Measurements from ENCODE around the gene FITM2.

DNA sequence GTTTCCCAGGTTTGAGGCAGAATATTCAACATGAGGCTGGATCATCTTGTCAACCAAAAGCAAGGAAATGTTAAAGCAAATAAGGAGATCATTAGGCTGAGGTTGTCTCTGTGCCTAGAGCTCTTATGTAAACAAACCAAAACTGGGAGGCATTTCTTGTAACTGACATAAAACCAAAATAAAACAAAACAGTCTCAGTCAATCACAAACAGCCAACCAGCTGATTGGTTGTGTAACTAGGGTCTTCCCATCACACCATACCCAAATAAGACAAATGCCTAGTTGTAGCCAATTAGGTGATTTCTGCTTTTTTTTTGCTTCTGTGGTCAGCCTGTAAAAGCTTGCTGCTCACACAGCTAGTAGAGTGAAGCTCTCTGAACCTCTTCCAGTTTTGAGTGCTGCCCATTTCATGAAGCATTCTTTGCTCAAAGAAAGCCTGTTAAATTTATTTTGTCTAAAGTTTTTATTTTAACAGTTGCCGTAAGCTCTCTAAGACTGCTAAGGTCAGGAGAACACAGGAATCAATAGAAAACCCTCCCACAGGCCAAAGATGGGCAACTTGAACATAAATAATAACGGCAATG is 8.9 kb upstream of the FITM2 start:
- TF ChIP-seq, protein P1, sequence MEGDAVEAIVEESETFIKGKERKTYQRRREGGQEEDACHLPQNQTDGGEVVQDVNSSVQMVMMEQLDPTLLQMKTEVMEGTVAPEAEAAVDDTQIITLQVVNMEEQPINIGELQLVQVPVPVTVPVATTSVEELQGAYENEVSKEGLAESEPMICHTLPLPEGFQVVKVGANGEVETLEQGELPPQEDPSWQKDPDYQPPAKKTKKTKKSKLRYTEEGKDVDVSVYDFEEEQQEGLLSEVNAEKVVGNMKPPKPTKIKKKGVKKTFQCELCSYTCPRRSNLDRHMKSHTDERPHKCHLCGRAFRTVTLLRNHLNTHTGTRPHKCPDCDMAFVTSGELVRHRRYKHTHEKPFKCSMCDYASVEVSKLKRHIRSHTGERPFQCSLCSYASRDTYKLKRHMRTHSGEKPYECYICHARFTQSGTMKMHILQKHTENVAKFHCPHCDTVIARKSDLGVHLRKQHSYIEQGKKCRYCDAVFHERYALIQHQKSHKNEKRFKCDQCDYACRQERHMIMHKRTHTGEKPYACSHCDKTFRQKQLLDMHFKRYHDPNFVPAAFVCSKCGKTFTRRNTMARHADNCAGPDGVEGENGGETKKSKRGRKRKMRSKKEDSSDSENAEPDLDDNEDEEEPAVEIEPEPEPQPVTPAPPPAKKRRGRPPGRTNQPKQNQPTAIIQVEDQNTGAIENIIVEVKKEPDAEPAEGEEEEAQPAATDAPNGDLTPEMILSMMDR (conservative IDR thresholded peaks at IDR 0.05): no peak
- TF ChIP-seq EZH2 (IDR thresholded peaks at IDR 0.05; ENCODE audit: low read depth): no peak

Measured in PC-9 (cell line).